GM18519 (cell line): ENCODE measurements around the gene SAA4.
"Not testable (repeated sequence)": the region's sequence is repeated elsewhere in the genome, so short reads cannot be mapped to it uniquely, and the experiment has no call there.

Experiments
- ATAC-seq: cut with Tn5 transposase; IDR thresholded peaks from one replicate; pipeline ENCODE4 v1.9.1; 2021; ENCODE audit warnings: mild to moderate bottlenecking, moderate library complexity; ENCODE audit not compliant: unreplicated experiment, low FRiP score

The SAA4 gene

GRCh38 chr11:18196532-18196931 is 40.1 kb downstream of the SAA4 start:
- ATAC-seq = no peak

DNA sequence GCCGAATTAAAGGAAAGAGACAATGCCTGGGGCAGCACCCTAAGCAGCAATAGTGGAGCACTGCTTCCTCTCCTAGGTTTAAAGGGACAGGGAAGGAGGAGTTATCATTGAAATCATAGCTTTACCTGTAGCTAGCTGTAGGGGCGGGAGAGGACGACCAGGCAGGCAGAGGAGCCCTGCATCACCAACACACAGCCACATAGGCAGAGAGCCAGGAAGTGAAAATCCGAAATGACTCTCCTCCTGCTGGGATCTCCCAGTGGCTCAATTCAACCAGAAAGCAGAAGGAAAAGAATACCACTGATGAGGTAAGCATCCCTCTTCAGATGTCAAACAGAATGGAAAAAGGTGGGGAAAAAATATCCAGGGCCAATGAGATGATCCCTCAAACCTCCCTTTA is 43.6 kb downstream of the SAA4 start:
- no peak for ATAC-seq

GRCh38 chr11:18191376-18191775 is 45.2 kb downstream of the SAA4 start:
- ATAC-seq = no peak

DNA sequence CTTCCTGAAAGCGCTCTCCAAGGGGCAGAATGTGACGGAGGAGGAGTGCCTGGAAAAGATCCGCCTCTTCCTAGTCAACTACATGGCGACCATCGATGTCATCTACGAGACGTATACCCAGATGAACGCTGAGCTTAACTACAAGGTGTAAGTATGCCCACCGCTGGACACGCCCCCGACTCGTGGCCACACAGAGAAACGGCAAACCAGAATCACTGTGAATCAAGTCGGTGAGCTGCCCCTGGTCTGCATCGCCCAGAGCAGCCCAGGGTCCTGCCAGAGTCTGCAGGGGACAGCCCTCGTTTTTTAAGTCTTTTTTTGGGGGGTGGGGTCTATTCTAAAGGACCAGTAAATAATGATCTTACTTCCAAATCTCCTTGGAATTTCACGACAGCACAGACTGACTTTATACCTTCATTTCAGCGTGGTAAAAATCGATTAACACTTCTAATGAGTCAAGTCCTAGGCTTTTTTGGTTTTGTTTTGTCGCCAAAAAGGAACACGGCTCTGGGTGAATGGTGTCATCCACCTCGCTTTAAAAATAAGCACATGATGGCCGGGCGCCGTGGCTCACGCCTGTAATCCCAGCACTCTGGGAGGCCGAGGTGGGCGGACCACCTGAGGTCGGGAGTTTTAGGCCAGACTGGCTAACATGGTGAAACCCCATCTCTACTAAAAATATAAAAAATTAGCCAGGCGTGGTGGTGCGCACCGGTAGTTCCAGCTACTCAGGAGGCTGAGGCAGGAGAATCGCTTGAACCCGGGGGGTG is 46.9 kb downstream of the SAA4 start:
- not testable (repeated sequence) for ATAC-seq

GRCh38 chr11:18188796-18189195 is 47.8 kb downstream of the SAA4 start:
- ATAC-seq = no peak
